HL-60 (cell line): ENCODE measurements around the gene MANBA.

Source experiments
- DNase-seq, 2 experiments: peaks; one replicate each; pipeline ENCODE4 v3.0.0-alpha.2; 2010 to 2020; ENCODE audit warnings: low read depth in 1 of 2, low spot score in 1 of 2
- H3K27ac ChIP-seq: fragments of 250-450 bp; sonication (Bioruptor Pico); replicated peaks from 2 replicates; pipeline ENCODE4 v1.5.1; 2020; ENCODE audit warnings: mild to moderate bottlenecking, moderate library complexity
- H3K27me3 ChIP-seq: fragments of 250-450 bp; sonication (Bioruptor Pico); 2 replicates; pipeline ENCODE4 v1.5.1; 2021; ENCODE audit warnings: mild to moderate bottlenecking, moderate library complexity; ENCODE audit not compliant: insufficient read depth, poor library complexity, severe bottlenecking
- H3K4me3 ChIP-seq: replicated peaks from 2 replicates; pipeline ENCODE4 v1.5.1; 2011; ENCODE audit warnings: mild to moderate bottlenecking, control low read depth, low read length; ENCODE audit not compliant: insufficient read depth
- CTCF ChIP-seq: IDR thresholded peaks from one replicate; pipeline ENCODE4 v1.5.1; 2011; ENCODE audit warnings: low read length, control low read depth, inconsistent platforms; ENCODE audit not compliant: insufficient read depth
- GABPA ChIP-seq: IDR thresholded peaks from 2 replicates; pipeline ENCODE4 v1.6.1; 2012; ENCODE audit warnings: low read depth
- POLR2AphosphoS5 ChIP-seq: IDR thresholded peaks from 2 replicates; pipeline ENCODE4 v1.6.1; 2012; ENCODE audit warnings: low read depth
- REST ChIP-seq: IDR thresholded peaks from 2 replicates; pipeline ENCODE4 v1.6.1; 2012; ENCODE audit warnings: low read depth; ENCODE audit not compliant: insufficient replicate concordance
- SPI1 ChIP-seq: IDR thresholded peaks from 2 replicates; pipeline ENCODE4 v1.6.1; 2012; ENCODE audit warnings: low read depth, mild to moderate bottlenecking, borderline replicate concordance

MANBA gene

GRCh38 chr4:102778720-102779119 is 18.0 kb upstream of the MANBA start:
- no peak for TF ChIP-seq POLR2AphosphoS5
- no peak for TF ChIP-seq REST
- no peak for TF ChIP-seq SPI1
- no peak for TF ChIP-seq CTCF
- TF ChIP-seq GABPA: no peak
- DNase-seq: no peak
- no peak overlapping the region for H3K27ac ChIP-seq
- no peaks in the 10 kb centered on the region for H3K27me3 ChIP-seq
- H3K4me3 ChIP-seq: no peak overlapping the region

GRCh38 chr4:102775805-102776204 is 15.0 kb upstream of the MANBA start:
- Histone ChIP-seq H3K4me3 (no peak overlapping the region), H3K27me3 (no peaks in the 10 kb centered on the region), H3K27ac (no peak overlapping the region)
- TF ChIP-seq POLR2AphosphoS5 (no peak), SPI1 (peak; percentile 13; the same call in 1 of the 2 replicates), GABPA (no peak), REST (no peak)
- DNase-seq: no peak

GRCh38 chr4:102774254-102774653 is 13.5 kb upstream of the MANBA start:
- TF ChIP-seq SPI1: no peak
- no peaks in the 10 kb centered on the region for H3K27me3 ChIP-seq
- H3K27ac ChIP-seq: no peak overlapping the region
- H3K4me3 ChIP-seq: no peak overlapping the region
- no peak for DNase-seq

- no peak for TF ChIP-seq POLR2AphosphoS5
- TF ChIP-seq GABPA: no peak
- no peak for TF ChIP-seq CTCF
- no peak for TF ChIP-seq REST
- no peak for TF ChIP-seq SPI1
- H3K4me3 ChIP-seq: no peak overlapping the region
- H3K27ac ChIP-seq: no peak overlapping the region
- no peaks in the 10 kb centered on the region for H3K27me3 ChIP-seq
- no peak for DNase-seq
Measured at GRCh38 chr4:102772738-102773340, 12.1 kb upstream of the MANBA start.
